ES-I3 (cell line): ENCODE measurements around the gene BMAL1.

Source experiments
- H3K36me3 ChIP-seq: 2 replicates; pipeline ENCODE4 v1.6.1; 2013; ENCODE audit warnings: mild to moderate bottlenecking, low read length, control low read depth, moderate library complexity; ENCODE audit not compliant: insufficient read depth
- H3K4me1 ChIP-seq: 2 replicates; pipeline ENCODE4 v1.6.1; 2013; ENCODE audit warnings: mild to moderate bottlenecking, control low read depth, low read length; ENCODE audit not compliant: insufficient read depth
- H3K9ac ChIP-seq: 2 replicates; pipeline ENCODE4 v1.6.1; 2013; ENCODE audit warnings: low read depth, mild to moderate bottlenecking, low read length, moderate library complexity
- H3K9me3 ChIP-seq: 2 replicates; pipeline ENCODE4 v1.6.1; 2013; ENCODE audit warnings: mild to moderate bottlenecking, low read length, moderate library complexity; ENCODE audit not compliant: control insufficient read depth, insufficient read depth

BMAL1 gene

DNA sequence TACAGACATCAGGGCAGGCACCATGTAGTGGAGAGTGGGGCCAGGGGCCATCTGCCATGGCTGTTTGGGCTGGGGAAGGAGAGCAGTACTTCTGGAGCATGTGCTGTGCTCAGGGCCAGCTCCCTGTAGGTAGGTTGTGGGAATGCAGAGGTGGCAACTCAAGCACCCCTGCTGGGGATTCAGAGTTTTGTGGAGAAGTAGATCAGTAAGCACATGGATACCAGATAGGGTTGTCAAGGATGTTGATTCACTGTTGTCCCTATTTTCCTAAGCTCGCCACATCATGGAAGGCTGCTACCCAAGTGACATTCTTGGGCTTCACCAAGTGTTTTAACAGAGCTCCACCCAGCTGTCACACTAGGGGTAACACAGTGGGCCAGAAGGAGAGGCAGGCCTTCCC lies 67.2 kb downstream of the BMAL1 start:
- H3K36me3 ChIP-seq = no peaks in the 10 kb centered on the region
- no peak overlapping the region for H3K9ac ChIP-seq
- H3K4me1 ChIP-seq = peaks cover 18% of the 10 kb centered on the region; the same call in 1 of the 2 replicates
- H3K9me3 ChIP-seq = peaks cover 8% of the 10 kb centered on the region; the same call in 1 of the 2 replicates

DNA sequence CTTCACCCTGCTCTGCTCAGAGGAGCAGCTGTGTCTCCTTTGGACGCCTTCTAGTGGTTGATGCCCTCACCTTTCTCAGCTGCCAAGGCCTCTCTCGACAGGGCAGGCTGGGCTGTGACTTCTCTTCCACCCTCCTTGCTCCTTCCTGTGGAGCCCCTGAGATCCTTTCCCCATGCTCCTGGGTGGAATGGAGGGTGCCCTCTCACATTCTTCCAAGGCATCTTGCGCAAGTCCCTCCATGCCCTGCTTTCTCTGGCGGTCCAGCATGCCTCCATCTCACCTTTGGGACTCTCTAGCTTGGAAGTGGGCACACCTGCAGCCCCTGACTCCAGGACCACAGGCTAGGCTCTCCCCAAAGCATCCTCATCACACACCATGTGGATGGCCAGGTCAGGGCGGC lies 68.9 kb downstream of the BMAL1 start:
- H3K9me3 ChIP-seq = peaks cover 8% of the 10 kb centered on the region; the same call in 1 of the 2 replicates
- no peaks in the 10 kb centered on the region for H3K36me3 ChIP-seq
- H3K4me1 ChIP-seq = peaks cover 18% of the 10 kb centered on the region; the same call in 1 of the 2 replicates
- no peak overlapping the region for H3K9ac ChIP-seq

DNA sequence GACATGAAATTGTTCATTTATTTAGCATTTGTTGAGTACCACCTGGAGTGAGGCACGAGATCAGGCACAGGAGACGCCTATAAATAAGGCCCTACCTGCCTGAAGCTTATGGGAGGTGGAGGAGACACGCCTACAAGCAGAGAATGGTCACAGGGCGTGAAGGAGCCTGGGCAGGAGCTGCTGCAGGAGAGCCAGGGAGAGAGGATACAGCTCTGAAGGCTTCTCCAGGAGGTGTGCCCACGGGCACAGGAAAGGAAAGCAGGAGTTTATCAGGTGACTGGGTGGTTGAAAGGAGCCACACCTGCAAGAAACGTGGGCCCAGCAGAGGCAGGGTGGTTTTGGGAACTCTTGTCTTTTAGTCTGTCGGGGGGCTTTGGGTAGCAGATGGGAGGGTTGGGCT lies 70.3 kb downstream of the BMAL1 start:
- peaks cover 1% of the 10 kb centered on the region; the same call in 1 of the 2 replicates for H3K9me3 ChIP-seq
- H3K9ac ChIP-seq = no peak overlapping the region
- no peaks in the 10 kb centered on the region for H3K36me3 ChIP-seq
- H3K4me1 ChIP-seq = peaks cover 18% of the 10 kb centered on the region; the same call in 1 of the 2 replicates

DNA sequence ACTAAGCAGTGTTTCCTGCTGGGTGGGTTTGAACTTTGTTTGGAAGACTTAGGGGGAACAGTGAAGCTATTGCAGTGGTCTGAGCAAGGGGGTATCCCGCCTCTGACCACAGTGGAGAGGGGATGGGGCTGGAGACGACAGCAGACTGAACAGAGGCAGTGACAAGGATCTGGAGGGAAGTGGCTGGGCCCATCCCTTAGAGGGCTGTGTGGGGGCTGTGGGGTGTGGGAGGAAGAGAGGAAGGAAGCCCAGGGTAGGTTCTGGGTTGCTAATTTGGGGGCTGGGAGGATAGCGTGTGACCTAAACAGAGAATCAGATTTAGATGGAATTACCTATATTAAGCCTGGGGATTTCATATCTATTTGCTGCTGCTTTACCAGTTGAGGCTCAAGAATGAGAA lies 70.7 kb downstream of the BMAL1 start:
- no peaks in the 10 kb centered on the region for H3K9me3 ChIP-seq
- H3K36me3 ChIP-seq = no peaks in the 10 kb centered on the region
- no peak overlapping the region for H3K9ac ChIP-seq
- H3K4me1 ChIP-seq = peaks cover 18% of the 10 kb centered on the region; the same call in 1 of the 2 replicates

DNA sequence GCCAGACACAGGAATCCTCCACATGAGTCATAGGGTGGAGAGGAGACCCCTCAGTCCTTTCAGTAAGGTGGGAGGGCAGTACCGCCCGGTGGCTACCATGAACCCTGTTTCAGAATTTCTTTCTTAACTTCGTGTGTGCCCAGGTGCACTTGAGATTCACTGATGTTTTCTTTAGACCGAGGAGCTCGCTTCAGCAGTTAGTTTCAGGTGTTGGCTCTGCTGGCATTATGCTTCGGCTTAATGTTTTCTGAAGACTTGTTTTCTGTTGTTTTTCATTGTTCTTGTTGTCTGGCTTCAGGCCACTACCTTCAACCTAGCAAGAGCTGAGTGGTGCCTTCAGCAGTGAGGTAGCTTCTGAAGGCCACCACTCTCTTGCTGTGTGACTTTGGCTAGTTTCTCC lies 71.5 kb downstream of the BMAL1 start:
- H3K9ac ChIP-seq = no peak overlapping the region
- H3K36me3 ChIP-seq = no peaks in the 10 kb centered on the region
- peaks cover 12% of the 10 kb centered on the region; the same call in 1 of the 2 replicates for H3K4me1 ChIP-seq
- H3K9me3 ChIP-seq = no peaks in the 10 kb centered on the region

DNA sequence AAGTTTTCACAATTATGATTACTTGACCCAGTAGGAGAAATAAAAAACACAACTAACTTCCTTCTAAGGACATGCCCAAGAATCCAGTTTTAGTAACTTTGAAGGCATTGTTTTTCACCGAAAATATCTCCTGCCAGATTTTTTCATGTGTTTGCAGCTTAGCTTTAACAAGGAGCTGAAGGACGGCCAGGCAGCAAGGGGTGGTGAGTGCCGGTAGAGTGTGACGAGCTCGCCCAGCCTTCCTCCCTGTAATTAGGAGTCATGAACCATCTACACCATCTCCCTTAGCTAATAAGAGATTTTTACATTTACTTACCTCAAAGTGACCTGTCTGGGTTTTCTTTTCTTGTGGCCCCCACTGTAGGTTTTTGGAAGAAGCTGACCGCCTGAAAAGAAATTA lies 72.0 kb downstream of the BMAL1 start:
- no peaks in the 10 kb centered on the region for H3K36me3 ChIP-seq
- no peaks in the 10 kb centered on the region for H3K9me3 ChIP-seq
- peaks cover 12% of the 10 kb centered on the region; the same call in 1 of the 2 replicates for H3K4me1 ChIP-seq
- no peak overlapping the region for H3K9ac ChIP-seq

DNA sequence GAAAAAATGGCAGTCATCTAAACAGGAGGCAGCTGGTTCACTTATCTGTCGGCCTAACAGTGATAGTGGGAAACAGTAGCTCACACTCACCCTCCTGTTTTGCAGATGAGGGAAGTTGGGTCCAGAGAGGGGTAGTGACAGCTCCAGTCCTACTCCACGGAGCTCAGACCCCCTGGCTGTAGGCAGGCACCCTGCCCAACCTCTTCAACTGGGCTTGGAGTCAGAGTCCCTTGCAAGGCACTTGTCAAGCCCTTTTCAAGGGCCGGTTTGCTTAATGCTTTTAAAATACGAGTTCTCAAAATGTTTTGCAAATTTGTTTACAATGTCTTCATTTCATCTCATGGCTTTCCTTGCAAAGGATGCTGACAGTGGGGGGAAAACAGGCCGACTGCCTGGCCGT lies 75.1 kb downstream of the BMAL1 start:
- no peaks in the 10 kb centered on the region; the same call in 1 of the 2 replicates for H3K36me3 ChIP-seq
- H3K9me3 ChIP-seq = no peaks in the 10 kb centered on the region
- H3K9ac ChIP-seq = no peak overlapping the region
- H3K4me1 ChIP-seq = peaks cover 10% of the 10 kb centered on the region; the same call in 1 of the 2 replicates

DNA sequence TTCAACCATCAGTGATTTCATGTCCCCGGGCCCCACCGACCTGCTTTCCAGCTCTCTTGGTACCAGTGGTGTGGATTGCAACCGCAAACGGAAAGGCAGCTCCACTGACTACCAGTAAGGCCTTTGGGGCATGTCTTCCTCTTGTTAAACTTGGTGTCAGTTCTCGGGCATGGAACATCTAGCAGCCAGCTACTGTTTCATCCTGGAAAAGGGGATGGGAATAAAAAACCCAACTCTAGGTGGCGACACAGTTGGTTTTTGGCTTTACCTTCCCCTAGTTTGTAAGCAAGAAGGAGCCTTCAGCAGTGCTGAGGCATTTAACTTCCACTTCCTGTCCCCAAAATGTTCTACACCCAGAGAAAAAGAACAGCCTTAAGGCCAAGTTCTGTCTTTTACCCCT lies 76.7 kb downstream of the BMAL1 start:
- Histone ChIP-seq H3K9ac (no peak overlapping the region), H3K9me3 (no peaks in the 10 kb centered on the region), H3K36me3 (no peaks in the 10 kb centered on the region; the same call in 1 of the 2 replicates), H3K4me1 (no peaks in the 10 kb centered on the region)

DNA sequence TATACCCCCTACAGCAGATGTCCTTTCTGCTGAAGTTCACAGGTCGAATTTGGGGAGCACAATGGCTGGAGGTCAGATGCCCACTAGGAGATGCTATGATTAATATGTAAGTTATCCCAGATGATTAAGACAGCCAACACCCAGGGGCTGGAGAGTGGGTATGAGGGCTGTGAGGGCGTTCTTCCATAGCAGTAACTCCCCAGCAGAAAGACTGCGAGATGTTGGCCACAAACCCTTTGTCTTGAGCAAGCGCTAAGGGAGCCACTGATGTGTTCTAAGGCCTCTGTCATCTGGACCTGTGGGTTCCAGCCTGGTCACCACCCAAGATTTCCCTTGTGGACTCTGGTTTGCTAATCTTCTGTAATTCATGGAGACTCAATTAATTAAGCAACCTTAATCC lies 77.6 kb downstream of the BMAL1 start:
- H3K36me3 ChIP-seq = no peaks in the 10 kb centered on the region; the same call in 1 of the 2 replicates
- H3K9ac ChIP-seq = no peak overlapping the region
- no peaks in the 10 kb centered on the region for H3K4me1 ChIP-seq
- no peaks in the 10 kb centered on the region for H3K9me3 ChIP-seq

DNA sequence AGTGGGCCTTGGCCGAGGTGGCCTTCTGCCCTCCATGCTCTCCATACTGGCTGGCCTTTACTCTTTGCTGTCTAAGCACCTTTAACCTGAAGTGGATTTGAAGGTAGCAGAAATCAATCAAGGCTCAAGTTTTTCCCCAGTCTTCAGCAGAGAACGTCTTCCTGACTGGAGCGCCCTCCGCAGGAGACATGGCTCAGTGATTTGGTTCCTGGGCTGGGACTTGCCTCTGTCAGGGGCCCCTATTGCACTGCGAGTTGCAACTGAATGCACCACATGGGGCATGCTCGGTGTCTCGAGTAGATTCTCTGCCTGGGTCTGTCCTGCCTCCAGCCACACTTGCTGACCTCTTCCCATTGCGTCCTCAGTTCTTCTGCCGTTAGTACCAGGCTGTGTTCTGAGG lies 79.6 kb downstream of the BMAL1 start:
- Histone ChIP-seq H3K36me3 (no peaks in the 10 kb centered on the region; the same call in 1 of the 2 replicates), H3K9ac (no peak overlapping the region), H3K9me3 (no peaks in the 10 kb centered on the region), H3K4me1 (no peaks in the 10 kb centered on the region)

DNA sequence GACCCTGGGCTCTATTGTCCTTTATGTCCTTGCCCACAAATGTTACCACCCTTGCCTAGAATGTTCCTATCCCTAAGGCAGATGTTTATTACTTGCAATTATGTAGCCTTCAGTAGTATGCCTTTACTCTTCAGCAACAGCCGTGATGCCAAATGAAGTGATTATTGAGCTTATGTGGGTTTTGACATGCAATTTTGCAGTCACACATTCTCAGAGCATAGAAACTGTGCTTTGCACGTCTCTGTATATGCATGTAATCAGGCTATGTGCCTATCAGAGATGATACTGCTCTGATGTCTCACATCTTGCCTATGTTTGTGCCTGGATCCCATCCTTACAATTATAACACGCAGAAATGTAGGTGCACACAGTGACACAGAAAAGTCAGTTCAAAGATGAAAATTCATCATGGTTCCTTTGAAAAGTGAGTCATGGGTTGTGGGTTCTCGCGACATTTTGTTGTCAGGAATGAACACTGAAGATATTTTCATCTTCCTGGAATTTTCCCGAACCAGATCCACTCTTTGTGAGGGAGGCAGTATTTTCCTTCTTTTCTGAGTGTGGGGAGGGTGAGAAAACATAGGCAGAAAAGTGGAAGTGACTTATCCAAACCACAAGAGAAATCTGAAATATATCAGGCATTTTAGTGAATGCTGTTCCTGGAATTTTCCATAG lies 81.1 kb downstream of the BMAL1 start:
- Histone ChIP-seq H3K9ac (no peak overlapping the region), H3K4me1 (no peaks in the 10 kb centered on the region), H3K9me3 (no peaks in the 10 kb centered on the region), H3K36me3 (no peaks in the 10 kb centered on the region; the same call in 1 of the 2 replicates)

DNA sequence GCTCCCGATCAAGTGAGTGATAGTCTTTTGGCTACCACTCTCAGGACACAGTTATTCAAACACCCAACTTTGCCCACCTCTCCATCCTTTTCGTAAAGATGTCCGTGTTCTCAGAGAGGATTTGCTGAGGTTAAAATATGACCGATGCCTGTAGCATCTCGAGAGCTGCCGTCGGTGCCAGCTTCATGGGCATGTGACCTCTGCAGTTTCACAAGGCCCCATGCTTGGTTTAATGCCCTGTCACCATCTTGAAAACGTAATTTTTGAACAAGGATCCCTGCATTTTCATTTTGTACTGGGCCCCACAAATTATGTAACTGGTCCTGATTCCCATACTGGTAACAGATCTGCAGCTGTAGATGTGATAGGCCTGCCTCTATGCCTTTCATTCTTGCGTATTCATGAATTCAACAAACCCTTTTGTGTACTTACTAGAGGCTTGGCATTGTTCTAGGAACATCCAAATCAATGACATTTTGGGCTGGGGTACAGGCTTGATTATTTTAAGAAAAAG lies 85.1 kb downstream of the BMAL1 start:
- no peak overlapping the region for H3K9ac ChIP-seq
- H3K4me1 ChIP-seq = peaks cover 7% of the 10 kb centered on the region; the same call in 1 of the 2 replicates
- H3K9me3 ChIP-seq = no peaks in the 10 kb centered on the region
- no peaks in the 10 kb centered on the region; the same call in none of the 2 replicates for H3K36me3 ChIP-seq

DNA sequence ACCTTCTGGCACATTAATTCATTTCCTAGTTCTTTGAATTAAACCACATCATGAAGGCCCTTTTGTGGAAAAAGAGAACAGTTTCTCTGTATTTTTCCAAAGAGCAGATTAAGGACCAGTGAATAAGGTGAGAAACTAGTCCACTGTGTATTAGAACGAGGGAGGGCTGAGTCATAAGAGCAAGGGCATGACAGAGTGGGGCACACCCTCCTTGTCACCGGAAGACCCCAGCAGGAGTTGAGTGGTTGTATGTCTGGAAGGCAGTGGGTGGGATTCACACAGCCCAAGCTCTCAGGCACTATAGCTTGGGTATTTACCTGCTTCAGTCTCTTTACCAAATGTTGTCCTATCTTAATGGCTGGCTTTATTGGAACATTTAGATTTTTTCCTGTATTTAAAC lies 86.8 kb downstream of the BMAL1 start:
- H3K4me1 ChIP-seq = peaks cover 7% of the 10 kb centered on the region; the same call in 1 of the 2 replicates
- H3K9ac ChIP-seq = no peak overlapping the region
- H3K9me3 ChIP-seq = no peaks in the 10 kb centered on the region
- no peaks in the 10 kb centered on the region; the same call in 1 of the 2 replicates for H3K36me3 ChIP-seq

DNA sequence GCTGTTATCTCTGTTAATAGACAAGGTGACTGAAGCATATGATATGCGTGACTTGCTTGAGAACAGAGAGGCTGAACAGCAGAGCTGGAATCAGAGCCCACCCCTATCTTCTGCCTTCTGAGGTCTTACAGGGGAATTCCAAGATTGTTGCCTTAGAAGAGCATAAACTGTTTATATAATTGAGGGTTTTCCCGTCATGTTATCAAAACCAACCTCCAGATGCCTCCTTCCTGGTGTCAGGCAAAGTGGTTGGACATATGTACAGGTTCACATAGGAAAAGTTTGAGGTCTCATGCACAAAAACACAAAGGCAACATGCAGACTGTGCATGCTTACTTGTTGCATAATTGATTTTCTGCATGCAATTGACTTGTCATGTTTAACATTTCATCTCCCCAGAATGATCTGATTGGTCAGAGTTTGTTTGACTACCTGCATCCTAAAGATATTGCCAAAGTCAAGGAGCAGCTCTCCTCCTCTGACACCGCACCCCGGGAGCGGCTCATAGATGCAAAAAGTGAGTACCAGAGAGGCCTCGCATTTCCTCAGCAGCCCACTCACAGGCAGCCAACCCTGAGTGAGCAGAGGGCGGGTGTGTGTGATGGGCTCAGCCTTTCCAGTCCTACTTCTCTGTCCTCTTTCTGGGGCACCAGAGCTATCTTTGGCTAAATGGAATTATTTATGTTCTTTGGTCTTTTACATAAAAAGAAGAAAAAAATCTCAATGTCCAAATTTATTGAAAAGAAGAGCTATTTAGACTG lies 88.9 kb downstream of the BMAL1 start:
- Histone ChIP-seq H3K9ac (no peak overlapping the region), H3K9me3 (no peaks in the 10 kb centered on the region), H3K4me1 (peaks cover 7% of the 10 kb centered on the region; the same call in 1 of the 2 replicates), H3K36me3 (peaks cover 3% of the 10 kb centered on the region; the same call in 1 of the 2 replicates)
